BLaER1 (cell line): ENCODE measurements around the gene FMNL2.

ENCODE experiments used
- H3K27ac ChIP-seq: shearing (Covaris generic); formaldehyde crosslinking; 2 replicates; pipeline ENCODE4 v1.8.1; 2022
- H3K27me3 ChIP-seq: shearing (Covaris generic); formaldehyde crosslinking; 2 replicates; pipeline ENCODE4 v1.8.1; 2022
- H3K36me3 ChIP-seq: shearing (Covaris generic); formaldehyde crosslinking; 2 replicates; pipeline ENCODE4 v1.8.1; 2022
- H3K4me1 ChIP-seq: shearing (Covaris generic); formaldehyde crosslinking; 2 replicates; pipeline ENCODE4 v1.8.1; 2022
- H3K4me2 ChIP-seq: shearing (Covaris generic); formaldehyde crosslinking; 2 replicates; pipeline ENCODE4 v1.8.1; 2022
- H3K4me3 ChIP-seq: shearing (Covaris generic); formaldehyde crosslinking; 2 replicates; pipeline ENCODE4 v1.8.1; 2022
- H3K9ac ChIP-seq: shearing (Covaris generic); formaldehyde crosslinking; 2 replicates; pipeline ENCODE4 v1.8.1; 2022
- H3K9me3 ChIP-seq: shearing (Covaris generic); formaldehyde crosslinking; 2 replicates; pipeline ENCODE4 v1.8.1; 2022
- H4K20me1 ChIP-seq: shearing (Covaris generic); formaldehyde crosslinking; 2 replicates; pipeline ENCODE4 v1.8.1; 2022
- Cebpa-rat ChIP-seq: shearing (Covaris generic); IDR thresholded peaks from 2 replicates; pipeline ENCODE4 v1.8.1; 2022

The FMNL2 gene

DNA sequence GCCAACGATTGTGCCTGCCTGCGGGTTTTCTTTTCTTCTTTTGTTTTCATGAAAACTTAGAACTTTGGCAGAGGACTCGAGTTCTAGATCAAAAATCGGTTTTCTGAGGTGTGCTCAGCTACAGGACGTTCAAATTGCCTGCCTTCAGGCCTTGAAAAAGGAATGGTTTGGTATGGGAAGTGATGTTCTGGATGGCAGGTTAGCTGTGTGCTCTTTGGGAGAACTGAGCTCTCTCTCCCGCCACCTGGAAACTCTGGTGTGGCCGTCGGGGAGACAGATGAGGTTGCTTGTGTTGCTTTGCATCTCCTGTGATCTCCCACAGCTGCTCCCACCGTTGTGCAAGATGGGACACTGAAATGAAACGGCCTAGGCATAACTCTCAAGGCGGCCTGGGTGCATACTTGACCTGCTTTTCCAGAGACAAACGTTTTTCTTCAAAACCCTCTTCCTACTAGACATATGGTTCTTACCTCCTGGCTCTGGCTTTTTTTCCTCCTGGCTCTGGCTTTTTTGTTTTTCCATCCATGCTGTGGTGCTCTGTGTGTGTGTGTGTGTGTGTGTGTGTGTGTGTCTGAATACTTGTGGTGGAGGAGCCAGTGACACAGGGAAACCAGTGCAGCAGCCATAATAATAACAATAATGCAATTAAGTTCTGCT, 2.0 kb downstream of the FMNL2 start:
- peak overlapping the region; percentile 90 for H3K27ac ChIP-seq
- peaks cover 10% of the 10 kb centered on the region for H3K36me3 ChIP-seq
- H4K20me1 ChIP-seq = peaks cover 65% of the 10 kb centered on the region
- peaks cover 59% of the 10 kb centered on the region for H3K4me1 ChIP-seq
- peak overlapping the region; percentile 89 for H3K4me3 ChIP-seq
- peak overlapping the region; percentile 71 for H3K4me2 ChIP-seq
- peak overlapping the region; percentile 95 for H3K9ac ChIP-seq
- H3K9me3 ChIP-seq = no peaks in the 10 kb centered on the region
- H3K27me3 ChIP-seq = no peaks in the 10 kb centered on the region
- TF ChIP-seq Cebpa-rat = 0 out of 2 replicates have a peak, but pooled peaks have one; percentile 37

DNA sequence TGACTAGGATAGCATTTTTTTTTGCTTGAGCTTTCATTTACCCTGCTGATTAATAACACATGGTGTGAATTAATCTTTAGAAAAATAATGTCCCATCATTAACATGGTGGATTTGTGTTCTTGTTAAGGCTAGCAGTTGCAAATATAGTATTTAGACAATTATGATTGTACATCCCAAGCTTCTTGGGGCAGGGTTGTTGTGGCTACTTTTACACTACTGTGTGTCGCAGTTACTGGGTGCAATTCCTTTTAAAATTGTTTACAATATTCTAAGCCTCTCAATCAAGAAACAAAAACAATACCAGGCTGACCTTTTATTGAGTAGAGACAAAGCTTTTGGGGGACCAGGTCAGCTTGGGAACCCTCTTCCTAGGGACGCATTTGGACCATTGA, 2.5 kb downstream of the FMNL2 start:
- TF ChIP-seq Cebpa-rat = no peak
- Histone ChIP-seq H4K20me1 (peaks cover 70% of the 10 kb centered on the region), H3K27me3 (no peaks in the 10 kb centered on the region), H3K9ac (peak overlapping the region; percentile 95), H3K27ac (peak overlapping the region; percentile 90; the same call in 1 of the 2 replicates), H3K4me2 (peak overlapping the region; percentile 71), H3K9me3 (no peaks in the 10 kb centered on the region), H3K4me3 (peak overlapping the region; percentile 89), H3K4me1 (peaks cover 56% of the 10 kb centered on the region), H3K36me3 (peaks cover 16% of the 10 kb centered on the region)

DNA sequence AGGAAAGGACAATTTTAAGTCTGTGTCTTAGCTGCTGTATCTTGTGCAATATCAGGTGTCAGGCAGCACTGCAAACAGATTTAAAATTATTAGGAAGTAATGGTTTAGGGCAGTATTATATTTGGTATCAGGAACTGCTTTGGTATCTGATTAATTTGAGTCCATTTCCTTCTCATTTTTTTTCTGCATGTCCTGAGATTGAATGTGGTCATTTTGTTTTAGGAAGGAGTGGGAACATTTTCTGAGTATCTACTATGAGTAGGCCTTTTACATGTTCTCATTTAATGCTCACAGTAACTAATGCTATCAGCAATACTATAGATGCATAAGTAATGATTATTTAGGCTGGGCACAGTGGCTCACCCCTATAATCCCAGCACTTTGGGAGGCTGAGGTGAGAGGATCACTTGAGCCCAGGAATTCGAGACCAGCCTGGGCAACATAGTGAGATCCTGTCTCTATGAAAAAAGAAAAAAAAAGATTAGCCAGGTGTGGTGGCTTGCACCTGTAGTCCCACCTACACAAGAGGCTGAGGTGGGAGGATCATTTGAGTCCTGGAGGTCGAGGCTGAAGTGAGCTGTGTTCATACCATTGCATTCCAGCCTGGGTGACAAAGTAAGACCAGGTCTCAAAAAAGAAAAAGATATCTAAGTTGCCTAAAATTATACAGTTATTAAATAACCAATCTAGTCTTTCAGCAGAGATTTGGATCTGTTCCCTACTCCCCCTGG, 4.7 kb downstream of the FMNL2 start:
- H3K27me3 ChIP-seq = no peaks in the 10 kb centered on the region
- H3K27ac ChIP-seq = no peak overlapping the region
- peak overlapping the region; percentile 71 for H3K4me2 ChIP-seq
- peaks cover 92% of the 10 kb centered on the region for H4K20me1 ChIP-seq
- H3K36me3 ChIP-seq = peaks cover 33% of the 10 kb centered on the region
- no peak overlapping the region for H3K9ac ChIP-seq
- H3K4me3 ChIP-seq = no peak overlapping the region
- peaks cover 60% of the 10 kb centered on the region for H3K4me1 ChIP-seq
- no peak for TF ChIP-seq Cebpa-rat
- H3K9me3 ChIP-seq = no peaks in the 10 kb centered on the region

DNA sequence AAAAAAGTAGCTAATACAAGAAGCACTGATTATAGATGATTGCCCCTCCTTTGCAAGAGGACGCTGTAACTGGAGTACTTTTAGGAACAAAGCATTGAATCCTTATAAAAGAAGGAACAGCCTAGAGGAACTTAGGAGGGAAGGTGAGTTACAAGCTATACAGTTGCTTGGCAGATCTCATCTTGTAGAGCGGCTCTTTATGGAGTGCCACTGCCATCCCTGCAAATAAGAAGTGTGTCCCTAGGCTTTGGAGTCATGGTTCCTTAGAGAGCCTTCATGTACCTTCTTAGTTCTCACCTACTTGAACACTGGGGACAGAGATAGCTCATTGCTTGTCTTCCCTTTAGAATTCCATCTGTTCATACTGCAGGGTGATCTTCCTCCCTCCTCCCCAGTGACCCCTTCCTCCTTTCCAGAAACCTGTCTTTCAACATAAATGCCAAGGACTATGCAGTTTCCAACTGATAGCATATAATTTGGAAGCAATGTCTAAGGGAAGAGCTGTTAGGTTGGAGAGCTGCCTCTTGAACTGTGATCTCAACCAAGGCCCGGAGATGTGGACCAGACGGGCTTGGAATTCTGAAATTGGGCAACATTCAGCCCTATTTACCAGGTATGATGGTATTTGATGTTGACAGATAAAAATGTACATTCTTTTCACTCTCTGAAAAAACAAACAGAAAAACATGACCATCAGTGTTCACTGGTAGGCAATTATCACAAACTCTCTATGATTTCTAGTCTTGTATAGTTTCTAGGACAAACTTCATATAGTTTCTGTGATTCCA, 7.5 kb downstream of the FMNL2 start:
- Histone ChIP-seq H3K27ac (no peak overlapping the region), H3K36me3 (peaks cover 55% of the 10 kb centered on the region), H3K27me3 (no peaks in the 10 kb centered on the region), H4K20me1 (peaks cover 100% of the 10 kb centered on the region), H3K4me2 (no peak overlapping the region), H3K4me3 (no peak overlapping the region), H3K9ac (no peak overlapping the region), H3K9me3 (no peaks in the 10 kb centered on the region), H3K4me1 (peaks cover 81% of the 10 kb centered on the region)
- no peak for TF ChIP-seq Cebpa-rat

DNA sequence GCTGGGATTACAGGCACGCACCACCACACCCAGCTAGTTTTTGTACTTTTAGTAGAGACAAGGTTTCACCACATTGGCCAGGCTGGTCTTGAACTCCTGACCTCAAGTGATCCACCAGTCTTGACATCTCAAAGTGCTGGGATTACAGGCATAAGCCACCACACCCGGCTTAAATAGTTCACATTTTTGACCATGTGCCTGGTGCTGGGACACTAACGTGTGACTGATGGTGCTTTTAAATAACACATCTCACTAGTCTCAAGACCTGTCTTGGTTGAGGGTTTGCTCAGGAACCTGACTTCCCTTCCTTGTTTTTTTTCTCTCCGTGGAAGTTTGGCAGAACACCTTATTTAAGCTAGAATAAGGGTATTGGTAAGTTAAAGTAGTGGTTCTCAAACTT, 8.5 kb downstream of the FMNL2 start:
- Histone ChIP-seq H3K4me2 (no peak overlapping the region), H3K4me3 (no peak overlapping the region), H3K36me3 (peaks cover 65% of the 10 kb centered on the region), H3K27me3 (no peaks in the 10 kb centered on the region), H3K9ac (no peak overlapping the region), H4K20me1 (peaks cover 100% of the 10 kb centered on the region), H3K27ac (no peak overlapping the region), H3K9me3 (no peaks in the 10 kb centered on the region), H3K4me1 (peaks cover 72% of the 10 kb centered on the region)
- TF ChIP-seq Cebpa-rat = no peak

DNA sequence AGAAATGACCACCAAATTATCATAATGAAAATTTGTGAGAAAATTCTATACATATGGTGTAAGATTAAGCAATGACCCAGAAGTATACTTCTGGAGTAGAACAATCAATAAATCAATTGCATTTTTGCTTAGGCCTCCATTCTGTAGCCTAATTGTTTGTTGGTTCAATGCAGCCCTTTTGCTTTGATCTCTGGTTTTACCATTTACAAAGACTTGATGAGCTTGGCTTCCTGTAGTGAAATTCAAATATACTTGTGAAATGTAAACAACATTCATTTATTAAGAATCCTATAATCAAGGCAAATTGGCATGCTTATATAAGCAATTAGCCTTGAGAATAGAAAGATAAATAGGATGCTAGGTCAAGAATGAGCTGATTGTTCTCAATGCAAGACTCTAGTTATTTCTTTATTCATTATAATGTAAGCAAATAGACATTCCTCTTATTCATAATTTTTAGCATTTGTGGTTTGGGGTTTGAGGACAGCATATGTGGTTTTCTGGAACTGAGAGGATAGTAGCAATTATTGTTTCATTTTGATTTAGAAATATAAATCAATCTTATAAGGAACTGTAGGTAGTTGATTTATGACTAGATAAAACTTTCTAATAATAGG, 9.7 kb downstream of the FMNL2 start:
- TF ChIP-seq Cebpa-rat = no peak

DNA sequence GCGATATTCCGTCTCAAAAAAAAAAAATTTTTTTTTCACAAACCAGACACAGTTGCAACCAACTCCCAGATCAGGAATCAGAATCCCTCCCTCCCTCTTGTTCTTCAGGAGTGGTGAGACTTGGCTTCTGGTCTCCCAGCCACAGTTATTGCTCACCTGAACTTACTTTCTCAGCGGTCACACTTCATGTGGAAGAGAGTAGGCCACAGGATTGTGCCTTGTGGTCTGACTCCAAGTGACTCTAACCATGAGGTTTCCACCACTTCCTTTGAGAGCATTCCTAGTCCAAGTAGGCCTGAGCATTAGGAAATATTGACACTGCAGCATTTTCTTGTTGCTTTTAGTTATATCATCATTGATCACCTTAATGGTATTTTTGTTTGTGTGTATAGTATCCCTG, 12.1 kb downstream of the FMNL2 start:
- peaks cover 87% of the 10 kb centered on the region for H3K36me3 ChIP-seq
- H4K20me1 ChIP-seq = peaks cover 100% of the 10 kb centered on the region
- no peak for TF ChIP-seq Cebpa-rat
- no peaks in the 10 kb centered on the region for H3K27me3 ChIP-seq
- peaks cover 38% of the 10 kb centered on the region for H3K4me1 ChIP-seq
- 0 out of 2 replicates have a peak, but pooled peaks cover 15% of the 10 kb centered on the region for H3K9me3 ChIP-seq
- H3K4me3 ChIP-seq = no peak overlapping the region
- no peak overlapping the region for H3K9ac ChIP-seq
- no peak overlapping the region for H3K4me2 ChIP-seq
- H3K27ac ChIP-seq = no peak overlapping the region

More for the DNA sequence above, 9.7 kb downstream of the FMNL2 start:
- peaks cover 100% of the 10 kb centered on the region for H4K20me1 ChIP-seq
- H3K36me3 ChIP-seq = peaks cover 72% of the 10 kb centered on the region
- H3K27me3 ChIP-seq = no peaks in the 10 kb centered on the region
- peaks cover 59% of the 10 kb centered on the region for H3K4me1 ChIP-seq
- H3K27ac ChIP-seq = no peak overlapping the region
- H3K4me2 ChIP-seq = no peak overlapping the region
- no peak overlapping the region for H3K4me3 ChIP-seq
- no peaks in the 10 kb centered on the region for H3K9me3 ChIP-seq
- H3K9ac ChIP-seq = no peak overlapping the region

DNA sequence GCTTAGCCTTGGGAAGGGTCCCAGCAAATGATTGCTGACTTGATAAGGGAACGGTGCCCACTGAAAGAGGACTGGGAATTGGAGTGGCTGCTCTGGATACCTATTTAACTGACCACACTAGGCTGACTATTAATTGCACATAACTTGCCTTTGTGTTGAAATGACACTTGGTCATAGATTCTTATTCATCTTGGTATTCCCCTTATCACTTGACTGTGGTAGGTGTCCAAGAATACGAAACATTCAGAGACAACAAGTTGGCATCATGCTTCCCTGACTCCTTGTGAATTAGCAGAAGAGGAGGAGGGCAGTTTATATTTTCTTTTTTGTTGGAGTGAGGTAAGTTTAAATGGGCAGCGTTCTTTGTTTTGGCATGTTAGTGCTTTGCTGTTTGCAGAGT, 13.4 kb downstream of the FMNL2 start:
- no peak overlapping the region for H3K4me2 ChIP-seq

DNA sequence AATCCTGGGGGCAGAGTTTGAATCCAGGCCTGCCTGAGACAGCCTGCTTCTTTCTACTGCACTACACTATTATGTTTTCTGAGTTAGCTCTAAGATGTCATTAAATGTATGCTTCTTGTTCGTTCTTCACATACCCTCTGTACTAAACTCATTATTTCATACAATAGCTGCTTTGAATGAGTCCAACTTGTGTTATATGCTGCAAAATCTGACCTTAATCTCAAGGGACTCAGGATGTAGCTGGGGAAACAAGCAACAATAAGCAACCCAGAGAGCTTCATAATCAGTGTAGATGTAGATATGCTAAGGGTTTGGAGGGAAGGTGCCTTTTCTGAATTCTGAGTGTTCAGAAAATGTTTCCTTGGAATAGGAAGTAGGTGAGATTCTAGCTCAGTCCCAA, 14.4 kb downstream of the FMNL2 start:
- peaks cover 86% of the 10 kb centered on the region for H3K36me3 ChIP-seq

More for the DNA sequence above, 13.4 kb downstream of the FMNL2 start:
- no peak for TF ChIP-seq Cebpa-rat
- Histone ChIP-seq H3K27me3 (no peaks in the 10 kb centered on the region), H3K9me3 (0 out of 2 replicates have a peak, but pooled peaks cover 15% of the 10 kb centered on the region), H4K20me1 (peaks cover 100% of the 10 kb centered on the region), H3K9ac (no peak overlapping the region), H3K4me3 (no peak overlapping the region), H3K36me3 (peaks cover 84% of the 10 kb centered on the region), H3K4me1 (peaks cover 38% of the 10 kb centered on the region), H3K27ac (no peak overlapping the region)

More for the DNA sequence above, 14.4 kb downstream of the FMNL2 start:
- Histone ChIP-seq H3K9me3 (0 out of 2 replicates have a peak, but pooled peaks cover 15% of the 10 kb centered on the region), H3K27ac (no peak overlapping the region), H3K4me1 (peaks cover 39% of the 10 kb centered on the region), H3K27me3 (no peaks in the 10 kb centered on the region), H3K4me2 (no peak overlapping the region), H3K4me3 (no peak overlapping the region), H3K9ac (no peak overlapping the region), H4K20me1 (peaks cover 100% of the 10 kb centered on the region)
- TF ChIP-seq Cebpa-rat = no peak
